Measurements from ENCODE around the gene CDKAL1.

The CDKAL1 gene

DNA sequence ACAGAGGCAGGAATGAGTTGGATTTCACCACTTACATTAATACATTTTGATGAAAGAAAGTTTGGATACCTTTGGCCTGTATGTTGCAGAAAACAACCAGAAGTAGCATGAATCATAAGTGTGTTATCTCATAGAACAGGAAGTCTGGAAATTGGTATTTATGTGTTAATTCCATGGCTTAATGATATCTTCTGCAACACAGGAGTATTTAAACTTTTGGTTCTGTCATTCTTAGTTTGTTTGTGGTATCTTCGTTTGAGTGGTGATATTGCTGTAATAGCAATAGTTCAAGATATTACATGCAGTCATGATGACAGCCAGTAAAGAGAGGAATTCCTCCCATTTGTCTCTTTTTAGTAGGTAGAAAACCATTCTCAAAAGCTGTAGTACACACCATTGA, 177.3 kb downstream of the CDKAL1 start:
- H3K4me3 ChIP-seq (ENCODE audit: low read depth, low read length), result no peak overlapping the region
- ChIA-PET POLR2A (no interaction called here), CTCF (interaction anchor here (1.0 kb wide), 1 partner anchor 8 kb away, joined by 3 read pairs; no protein-coding TSS in a partner anchor)
- DNase-seq (ENCODE audit: low read depth, low spot score), result no peak
- TF ChIP-seq, protein P1, sequence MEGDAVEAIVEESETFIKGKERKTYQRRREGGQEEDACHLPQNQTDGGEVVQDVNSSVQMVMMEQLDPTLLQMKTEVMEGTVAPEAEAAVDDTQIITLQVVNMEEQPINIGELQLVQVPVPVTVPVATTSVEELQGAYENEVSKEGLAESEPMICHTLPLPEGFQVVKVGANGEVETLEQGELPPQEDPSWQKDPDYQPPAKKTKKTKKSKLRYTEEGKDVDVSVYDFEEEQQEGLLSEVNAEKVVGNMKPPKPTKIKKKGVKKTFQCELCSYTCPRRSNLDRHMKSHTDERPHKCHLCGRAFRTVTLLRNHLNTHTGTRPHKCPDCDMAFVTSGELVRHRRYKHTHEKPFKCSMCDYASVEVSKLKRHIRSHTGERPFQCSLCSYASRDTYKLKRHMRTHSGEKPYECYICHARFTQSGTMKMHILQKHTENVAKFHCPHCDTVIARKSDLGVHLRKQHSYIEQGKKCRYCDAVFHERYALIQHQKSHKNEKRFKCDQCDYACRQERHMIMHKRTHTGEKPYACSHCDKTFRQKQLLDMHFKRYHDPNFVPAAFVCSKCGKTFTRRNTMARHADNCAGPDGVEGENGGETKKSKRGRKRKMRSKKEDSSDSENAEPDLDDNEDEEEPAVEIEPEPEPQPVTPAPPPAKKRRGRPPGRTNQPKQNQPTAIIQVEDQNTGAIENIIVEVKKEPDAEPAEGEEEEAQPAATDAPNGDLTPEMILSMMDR (IDR thresholded peaks at IDR 0.05; ENCODE audit: insufficient read depth, low read length, missing control alignments), result no peak

DNA sequence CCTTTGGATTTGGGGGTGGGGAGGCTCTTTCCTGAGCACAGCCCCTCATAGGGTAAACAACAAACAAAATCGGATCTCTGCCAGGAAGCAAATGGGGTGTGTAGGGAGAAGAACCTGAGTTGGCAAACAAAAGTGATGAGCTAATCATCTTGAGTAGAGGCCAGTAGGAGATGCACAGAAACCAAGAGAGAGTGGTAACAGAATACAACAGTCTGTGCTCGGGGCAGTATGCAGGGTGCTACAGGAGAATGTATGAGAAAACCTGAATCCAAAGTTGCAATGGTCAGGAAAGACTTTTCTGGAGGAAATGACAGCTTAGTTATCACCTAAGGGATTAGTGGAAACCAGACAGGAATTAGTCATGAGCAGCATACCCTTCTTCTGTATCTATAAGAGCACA, 177.8 kb downstream of the CDKAL1 start:
- no peak for DNase-seq (ENCODE audit: low read depth, low spot score)
- CTCF ChIA-PET, result interaction anchor here (1.0 kb wide), 1 partner anchor 9 kb away, joined by 3 read pairs; no protein-coding TSS in a partner anchor
- TF ChIP-seq, protein P1 (IDR thresholded peaks at IDR 0.05; ENCODE audit: insufficient read depth, low read length, missing control alignments), result no peak
- POLR2A ChIA-PET, result no interaction called here
- H3K4me3 ChIP-seq (ENCODE audit: low read depth, low read length), result no peak overlapping the region

- TF ChIP-seq, protein P1 (IDR thresholded peaks at IDR 0.05; ENCODE audit: insufficient read depth, low read length, missing control alignments), result no peak
- POLR2A ChIA-PET, result no interaction called here
- no peak overlapping the region for H3K4me3 ChIP-seq (ENCODE audit: low read depth, low read length)
- CTCF ChIA-PET, result no interaction called here
- no peak for DNase-seq (ENCODE audit: low read depth, low spot score)
Measured at GRCh38 chr6:20715135-20715806, 181.0 kb downstream of the CDKAL1 start.

DNA sequence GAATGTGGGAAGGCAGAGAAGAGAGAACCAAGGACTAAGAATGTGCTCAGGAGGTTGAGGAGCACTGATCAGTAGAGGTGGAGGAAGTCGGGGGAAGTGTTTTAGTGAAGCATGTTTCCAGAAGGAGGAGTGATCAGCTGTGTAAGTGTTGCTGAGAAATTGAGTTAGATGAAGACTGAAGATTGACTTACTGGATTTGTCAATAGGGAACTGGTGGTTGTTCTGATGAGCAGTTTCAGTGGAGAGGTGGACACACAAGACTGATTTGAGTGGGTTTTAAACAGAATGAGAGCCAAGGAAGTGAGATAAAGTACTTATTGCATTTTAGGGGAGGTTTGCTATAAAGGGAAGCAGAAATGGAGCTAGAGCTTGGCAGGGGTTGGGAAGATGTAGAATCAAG, 182.6 kb downstream of the CDKAL1 start:
- CTCF ChIA-PET, result no interaction called here
- POLR2A ChIA-PET, result no interaction called here
- TF ChIP-seq, protein P1 (IDR thresholded peaks at IDR 0.05; ENCODE audit: insufficient read depth, low read length, missing control alignments), result no peak
- no peak overlapping the region for H3K4me3 ChIP-seq (ENCODE audit: low read depth, low read length)
- DNase-seq (ENCODE audit: low read depth, low spot score), result no peak

DNA sequence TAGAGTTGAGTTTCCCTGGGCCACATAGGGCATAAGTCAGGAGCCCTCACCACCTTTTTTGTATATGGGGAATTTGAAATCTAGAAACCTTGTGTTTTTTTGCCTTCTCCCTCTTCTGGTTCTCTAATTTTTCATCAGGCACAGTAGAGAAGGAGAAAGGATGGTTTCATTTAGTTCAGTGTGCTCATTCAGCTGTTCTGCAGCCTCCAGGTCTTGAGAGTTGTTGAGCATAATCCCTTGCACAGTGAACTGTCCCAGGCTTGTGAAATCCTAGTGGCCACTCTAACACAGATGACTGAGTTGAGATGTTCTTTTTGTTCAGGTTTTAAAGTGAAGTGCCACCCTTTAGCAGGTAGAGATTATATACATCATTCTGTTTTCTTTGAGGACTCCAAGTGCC, 183.5 kb downstream of the CDKAL1 start:
- POLR2A ChIA-PET, result no interaction called here
- H3K4me3 ChIP-seq (ENCODE audit: low read depth, low read length), result no peak overlapping the region
- CTCF ChIA-PET, result interaction anchor here (1.8 kb wide), 1 partner anchor 8 kb away, joined by 6 read pairs; no protein-coding TSS in a partner anchor
- no peak for DNase-seq (ENCODE audit: low read depth, low spot score)
- TF ChIP-seq, protein P1 (IDR thresholded peaks at IDR 0.05; ENCODE audit: insufficient read depth, low read length, missing control alignments), result no peak

DNA sequence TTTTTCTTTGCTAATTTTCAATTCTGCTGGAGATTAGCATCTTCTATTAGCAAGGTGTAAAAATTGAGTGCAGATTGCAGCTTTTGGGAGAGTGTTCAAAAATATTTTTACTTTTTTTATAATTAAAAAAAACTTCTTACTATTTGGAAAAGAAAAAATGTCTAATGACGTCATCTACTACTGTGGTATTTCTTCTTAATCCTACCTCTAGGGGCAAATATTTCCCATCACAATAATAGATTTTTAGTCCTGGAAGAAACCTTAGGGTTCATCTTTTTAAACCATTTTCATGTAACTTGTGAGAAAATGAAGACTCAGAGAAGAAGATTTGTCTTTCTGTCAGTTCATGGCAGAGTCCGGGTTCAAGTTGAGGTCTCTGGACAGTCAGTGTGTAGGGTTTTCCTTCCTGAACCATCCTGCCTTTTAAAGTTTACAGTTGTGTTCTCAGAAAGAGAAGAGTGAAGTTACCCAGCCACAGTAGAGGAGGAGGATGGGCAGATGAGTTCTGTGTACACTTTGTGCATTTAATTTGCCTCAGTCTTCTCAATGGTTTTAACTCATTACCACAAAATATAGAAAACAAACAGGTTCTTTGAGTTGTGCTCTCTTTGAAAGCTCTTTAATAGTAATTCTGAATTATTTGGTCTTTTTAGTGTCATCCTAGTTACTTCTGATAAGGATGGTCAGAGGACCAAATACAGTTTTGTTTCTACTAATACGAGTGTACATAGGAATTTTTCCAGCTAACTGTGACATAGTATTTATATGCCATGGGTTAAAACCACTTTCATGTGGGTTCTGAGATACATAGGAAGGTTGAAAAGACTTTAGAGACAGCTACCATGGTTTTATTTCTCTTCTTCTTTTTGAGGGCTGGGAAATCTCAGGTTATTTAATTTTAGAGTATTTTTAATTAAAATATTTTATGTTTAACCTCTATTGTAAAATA, 184.7 kb downstream of the CDKAL1 start:
- ChIA-PET CTCF (interaction anchor here (1.8 kb wide), 1 partner anchor 9 kb away, joined by 6 read pairs; no protein-coding TSS in a partner anchor), POLR2A (interaction anchor here (0.6 kb wide), 1 partner anchor 698 kb away, joined by 6 read pairs; no protein-coding TSS in a partner anchor)
- TF ChIP-seq, protein P1 (IDR thresholded peaks at IDR 0.05; ENCODE audit: insufficient read depth, low read length, missing control alignments), result no peak
- no peak for DNase-seq (ENCODE audit: low read depth, low spot score)
- no peak overlapping the region for H3K4me3 ChIP-seq (ENCODE audit: low read depth, low read length)
